ENCODE data around the gene INTS4.
"Not testable (repeated sequence)": the region's sequence is repeated elsewhere in the genome, so short reads cannot be mapped to it uniquely, and the experiment has no call there.

Gene INTS4

DNA sequence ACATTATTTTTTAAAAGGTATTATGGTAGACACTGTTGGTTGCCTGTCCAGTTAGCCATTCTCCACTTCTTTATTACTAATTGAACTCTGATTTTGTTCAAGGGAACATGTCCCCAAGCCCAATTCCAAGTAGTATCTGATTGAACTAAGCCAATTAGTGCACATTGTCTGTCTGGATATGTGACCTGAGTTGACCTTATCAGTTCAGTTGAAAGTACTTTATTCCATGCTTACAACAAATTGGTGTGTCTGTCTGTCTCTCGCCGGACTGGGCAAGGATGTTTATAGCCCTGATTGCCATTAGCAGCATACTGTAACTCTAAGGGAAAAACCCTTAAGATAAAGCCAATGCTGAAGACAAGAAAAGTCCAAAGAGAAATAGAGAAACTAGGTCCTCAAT, 85.6 kb downstream of the INTS4 start:
- peaks cover 26% of the 10 kb centered on the region; the same call in 1 of the 2 replicates for H3K36me3 ChIP-seq (ENCODE audit: insufficient read depth, low read length)
- no peak overlapping the region for H3K9ac ChIP-seq (ENCODE audit: low read depth, low read length, poor library complexity, severe bottlenecking)
- no peaks in the 10 kb centered on the region for H3K4me1 ChIP-seq (ENCODE audit: insufficient read depth, low read length, poor library complexity, severe bottlenecking)
- H3K79me2 ChIP-seq (ENCODE audit: insufficient read depth, low read length), result no peaks in the 10 kb centered on the region
- no peaks in the 10 kb centered on the region for H3F3A ChIP-seq (ENCODE audit: low read depth)
- H4K20me1 ChIP-seq (ENCODE audit: insufficient read depth, low read length, poor library complexity, severe bottlenecking), result no peaks in the 10 kb centered on the region
- H3K9me2 ChIP-seq (replicated peaks; ENCODE audit: low read depth, low read length), result no peaks in the 10 kb centered on the region
- no peak overlapping the region for H3K4me2 ChIP-seq (ENCODE audit: low read depth, low read length, poor library complexity, severe bottlenecking)
- no peak overlapping the region for H2AFZ ChIP-seq (ENCODE audit: low read length)
- H3K4me3 ChIP-seq (ENCODE audit: low read length, poor library complexity, severe bottlenecking), result no peak overlapping the region
- no peak for TF ChIP-seq EZH2phosphoT487 (IDR thresholded peaks at IDR 0.05; ENCODE audit: borderline replicate concordance)
- TF ChIP-seq, protein P1, sequence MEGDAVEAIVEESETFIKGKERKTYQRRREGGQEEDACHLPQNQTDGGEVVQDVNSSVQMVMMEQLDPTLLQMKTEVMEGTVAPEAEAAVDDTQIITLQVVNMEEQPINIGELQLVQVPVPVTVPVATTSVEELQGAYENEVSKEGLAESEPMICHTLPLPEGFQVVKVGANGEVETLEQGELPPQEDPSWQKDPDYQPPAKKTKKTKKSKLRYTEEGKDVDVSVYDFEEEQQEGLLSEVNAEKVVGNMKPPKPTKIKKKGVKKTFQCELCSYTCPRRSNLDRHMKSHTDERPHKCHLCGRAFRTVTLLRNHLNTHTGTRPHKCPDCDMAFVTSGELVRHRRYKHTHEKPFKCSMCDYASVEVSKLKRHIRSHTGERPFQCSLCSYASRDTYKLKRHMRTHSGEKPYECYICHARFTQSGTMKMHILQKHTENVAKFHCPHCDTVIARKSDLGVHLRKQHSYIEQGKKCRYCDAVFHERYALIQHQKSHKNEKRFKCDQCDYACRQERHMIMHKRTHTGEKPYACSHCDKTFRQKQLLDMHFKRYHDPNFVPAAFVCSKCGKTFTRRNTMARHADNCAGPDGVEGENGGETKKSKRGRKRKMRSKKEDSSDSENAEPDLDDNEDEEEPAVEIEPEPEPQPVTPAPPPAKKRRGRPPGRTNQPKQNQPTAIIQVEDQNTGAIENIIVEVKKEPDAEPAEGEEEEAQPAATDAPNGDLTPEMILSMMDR (conservative IDR thresholded peaks at IDR 0.05; ENCODE audit: low read length), result no peak
- H3K9me3 ChIP-seq (ENCODE audit: insufficient read depth, low read depth, low read length), result no peaks in the 10 kb centered on the region
- H3K27me3 ChIP-seq (ENCODE audit: insufficient read depth, low read length, poor library complexity, severe bottlenecking), result no peaks in the 10 kb centered on the region

- H3K9me3 ChIP-seq (ENCODE audit: insufficient read depth, low read depth, low read length); H3K4me3 ChIP-seq (ENCODE audit: low read length, poor library complexity, severe bottlenecking); H3K36me3 ChIP-seq (ENCODE audit: insufficient read depth, low read length); H2AFZ ChIP-seq (ENCODE audit: low read length); H4K20me1 ChIP-seq (ENCODE audit: insufficient read depth, low read length, poor library complexity, severe bottlenecking); H3K27me3 ChIP-seq (ENCODE audit: insufficient read depth, low read length, poor library complexity, severe bottlenecking); H3F3A ChIP-seq (ENCODE audit: low read depth); H3K9me2 ChIP-seq (replicated peaks; ENCODE audit: low read depth, low read length); H3K4me2 ChIP-seq (ENCODE audit: low read depth, low read length, poor library complexity, severe bottlenecking); H3K9ac ChIP-seq (ENCODE audit: low read depth, low read length, poor library complexity, severe bottlenecking); H3K79me2 ChIP-seq (ENCODE audit: insufficient read depth, low read length); H3K4me1 ChIP-seq (ENCODE audit: insufficient read depth, low read length, poor library complexity, severe bottlenecking): not testable (repeated sequence)
Measured at GRCh38 chr11:77894949-77895348, 99.5 kb downstream of the INTS4 start.

DNA sequence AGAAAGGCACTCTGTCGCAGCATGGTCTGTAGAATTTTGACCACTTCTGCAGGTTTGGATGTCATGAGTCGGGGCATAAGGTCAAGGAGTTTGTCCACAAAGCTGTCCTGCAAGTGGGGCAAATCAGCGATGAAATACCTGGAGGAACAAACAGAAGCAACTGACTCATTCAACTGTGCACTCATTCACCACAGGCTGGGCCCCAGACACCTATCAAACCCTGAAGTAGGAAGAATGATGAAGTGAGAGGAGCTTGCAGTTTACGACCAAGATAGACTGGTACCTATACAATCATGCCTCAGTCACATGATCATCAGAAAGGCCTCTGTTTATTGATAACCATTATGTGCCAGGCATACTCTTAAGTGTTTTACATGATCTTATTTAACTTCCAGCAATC, 102.8 kb downstream of the INTS4 start:
- H3K4me2 ChIP-seq (ENCODE audit: low read depth, low read length, poor library complexity, severe bottlenecking); H3K79me2 ChIP-seq (ENCODE audit: insufficient read depth, low read length); H3K9ac ChIP-seq (ENCODE audit: low read depth, low read length, poor library complexity, severe bottlenecking); H4K20me1 ChIP-seq (ENCODE audit: insufficient read depth, low read length, poor library complexity, severe bottlenecking); H3K27me3 ChIP-seq (ENCODE audit: insufficient read depth, low read length, poor library complexity, severe bottlenecking); H3K9me2 ChIP-seq (replicated peaks; ENCODE audit: low read depth, low read length); H3K9me3 ChIP-seq (ENCODE audit: insufficient read depth, low read depth, low read length); H2AFZ ChIP-seq (ENCODE audit: low read length); H3K4me1 ChIP-seq (ENCODE audit: insufficient read depth, low read length, poor library complexity, severe bottlenecking); H3F3A ChIP-seq (ENCODE audit: low read depth); H3K4me3 ChIP-seq (ENCODE audit: low read length, poor library complexity, severe bottlenecking): not testable (repeated sequence)
- H3K36me3 ChIP-seq (ENCODE audit: insufficient read depth, low read length), result peaks cover 11% of the 10 kb centered on the region; the same call in 1 of the 2 replicates

DNA sequence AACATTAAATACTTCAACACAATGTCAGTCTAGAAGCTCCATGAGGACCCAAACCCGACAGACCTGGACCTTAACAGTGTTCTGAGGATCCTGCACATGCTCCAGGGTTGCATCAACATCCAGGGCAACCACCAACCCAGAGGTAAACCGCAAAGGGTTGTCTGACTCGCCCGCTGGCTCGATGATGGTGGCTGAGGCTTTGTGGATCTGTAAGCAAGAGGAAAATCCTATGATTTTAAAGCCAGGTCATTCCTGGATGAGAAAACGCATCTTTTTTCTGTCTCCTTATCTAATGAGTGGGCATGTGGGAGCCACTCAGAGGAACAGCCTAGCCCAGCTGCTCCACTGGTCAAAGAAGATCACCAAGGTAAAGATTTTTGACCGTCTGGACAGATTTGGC, 103.2 kb downstream of the INTS4 start:
- H3K4me3 ChIP-seq (ENCODE audit: low read length, poor library complexity, severe bottlenecking); H3K4me2 ChIP-seq (ENCODE audit: low read depth, low read length, poor library complexity, severe bottlenecking); H3K9me2 ChIP-seq (replicated peaks; ENCODE audit: low read depth, low read length); H3K79me2 ChIP-seq (ENCODE audit: insufficient read depth, low read length); H3F3A ChIP-seq (ENCODE audit: low read depth); H3K9me3 ChIP-seq (ENCODE audit: insufficient read depth, low read depth, low read length); H4K20me1 ChIP-seq (ENCODE audit: insufficient read depth, low read length, poor library complexity, severe bottlenecking); H3K9ac ChIP-seq (ENCODE audit: low read depth, low read length, poor library complexity, severe bottlenecking); H2AFZ ChIP-seq (ENCODE audit: low read length); H3K27me3 ChIP-seq (ENCODE audit: insufficient read depth, low read length, poor library complexity, severe bottlenecking); H3K4me1 ChIP-seq (ENCODE audit: insufficient read depth, low read length, poor library complexity, severe bottlenecking): not testable (repeated sequence)
- H3K36me3 ChIP-seq (ENCODE audit: insufficient read depth, low read length), result peaks cover 14% of the 10 kb centered on the region; the same call in 1 of the 2 replicates

- H3K4me2 ChIP-seq (ENCODE audit: low read depth, low read length, poor library complexity, severe bottlenecking); H2AFZ ChIP-seq (ENCODE audit: low read length); H4K20me1 ChIP-seq (ENCODE audit: insufficient read depth, low read length, poor library complexity, severe bottlenecking); H3K9ac ChIP-seq (ENCODE audit: low read depth, low read length, poor library complexity, severe bottlenecking); H3K27me3 ChIP-seq (ENCODE audit: insufficient read depth, low read length, poor library complexity, severe bottlenecking); H3K4me3 ChIP-seq (ENCODE audit: low read length, poor library complexity, severe bottlenecking); H3K9me3 ChIP-seq (ENCODE audit: insufficient read depth, low read depth, low read length); H3K9me2 ChIP-seq (replicated peaks; ENCODE audit: low read depth, low read length); H3F3A ChIP-seq (ENCODE audit: low read depth); H3K79me2 ChIP-seq (ENCODE audit: insufficient read depth, low read length); H3K4me1 ChIP-seq (ENCODE audit: insufficient read depth, low read length, poor library complexity, severe bottlenecking): not testable (repeated sequence)
- peaks cover 17% of the 10 kb centered on the region; the same call in 1 of the 2 replicates for H3K36me3 ChIP-seq (ENCODE audit: insufficient read depth, low read length)
Measured at GRCh38 chr11:77890619-77891056, 103.8 kb downstream of the INTS4 start.

- H4K20me1 ChIP-seq (ENCODE audit: insufficient read depth, low read length, poor library complexity, severe bottlenecking); H3K79me2 ChIP-seq (ENCODE audit: insufficient read depth, low read length); H3K4me2 ChIP-seq (ENCODE audit: low read depth, low read length, poor library complexity, severe bottlenecking); H3K4me3 ChIP-seq (ENCODE audit: low read length, poor library complexity, severe bottlenecking); H3K9me3 ChIP-seq (ENCODE audit: insufficient read depth, low read depth, low read length); H3K9ac ChIP-seq (ENCODE audit: low read depth, low read length, poor library complexity, severe bottlenecking); H3K4me1 ChIP-seq (ENCODE audit: insufficient read depth, low read length, poor library complexity, severe bottlenecking); H3K27me3 ChIP-seq (ENCODE audit: insufficient read depth, low read length, poor library complexity, severe bottlenecking); H2AFZ ChIP-seq (ENCODE audit: low read length); H3F3A ChIP-seq (ENCODE audit: low read depth); H3K9me2 ChIP-seq (replicated peaks; ENCODE audit: low read depth, low read length): not testable (repeated sequence)
- H3K36me3 ChIP-seq (ENCODE audit: insufficient read depth, low read length), result peaks cover 17% of the 10 kb centered on the region; the same call in 1 of the 2 replicates
Measured at GRCh38 chr11:77890100-77890614, 104.3 kb downstream of the INTS4 start.

DNA sequence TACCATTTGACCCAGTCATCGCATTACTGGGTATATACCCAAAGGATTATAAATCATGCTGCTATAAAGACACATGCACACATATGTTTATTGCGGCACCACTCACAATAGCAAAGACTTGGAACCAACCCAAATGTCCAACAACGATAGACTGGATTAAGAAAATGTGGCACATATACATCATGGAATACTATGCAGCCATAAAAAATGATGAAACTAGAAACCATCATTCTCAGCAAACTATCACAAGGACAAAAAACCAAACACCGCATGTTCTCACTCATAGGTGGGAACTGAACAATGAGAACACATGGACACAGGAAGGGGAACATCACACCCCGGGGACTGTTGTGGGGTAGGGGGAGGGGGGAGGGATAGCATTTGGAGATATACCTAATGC, 105.4 kb downstream of the INTS4 start:
- H3F3A ChIP-seq (ENCODE audit: low read depth); H3K4me1 ChIP-seq (ENCODE audit: insufficient read depth, low read length, poor library complexity, severe bottlenecking); H3K9me2 ChIP-seq (replicated peaks; ENCODE audit: low read depth, low read length); H3K4me3 ChIP-seq (ENCODE audit: low read length, poor library complexity, severe bottlenecking); H3K79me2 ChIP-seq (ENCODE audit: insufficient read depth, low read length); H3K9me3 ChIP-seq (ENCODE audit: insufficient read depth, low read depth, low read length); H4K20me1 ChIP-seq (ENCODE audit: insufficient read depth, low read length, poor library complexity, severe bottlenecking); H2AFZ ChIP-seq (ENCODE audit: low read length); H3K9ac ChIP-seq (ENCODE audit: low read depth, low read length, poor library complexity, severe bottlenecking); H3K4me2 ChIP-seq (ENCODE audit: low read depth, low read length, poor library complexity, severe bottlenecking); H3K27me3 ChIP-seq (ENCODE audit: insufficient read depth, low read length, poor library complexity, severe bottlenecking): not testable (repeated sequence)
- H3K36me3 ChIP-seq (ENCODE audit: insufficient read depth, low read length), result peaks cover 20% of the 10 kb centered on the region; the same call in 1 of the 2 replicates

Data from Loucy (cell line).